ENCODE measurements around the gene CATSPER4.

Gene CATSPER4

GRCh38 chr1:26190373-26190987, at the start of gene CATSPER4:
Gene CATSPER4 (plus strand): TSS chr1:26190602. CDS start chr1:26190628, 26 bp downstream.
- DNase-seq (ENCODE audit: low spot score), result no peak

- DNase-seq (ENCODE audit: low spot score), result no peak
Observed at GRCh38 chr1:26142159-26142558, 48.2 kb upstream of the CATSPER4 start.

- peak; percentile 72 for DNase-seq (ENCODE audit: low spot score)
Observed at GRCh38 chr1:26145041-26145959, 45.1 kb upstream of the CATSPER4 start.

- DNase-seq (ENCODE audit: low spot score), result no peak
Observed at GRCh38 chr1:26145960-26146294, 44.5 kb upstream of the CATSPER4 start.

GRCh38 chr1:26148887-26149286, 41.5 kb upstream of the CATSPER4 start:
- DNase-seq (ENCODE audit: low spot score), result no peak

- DNase-seq (ENCODE audit: low spot score), result no peak
Observed at GRCh38 chr1:26153966-26154532, 36.4 kb upstream of the CATSPER4 start.

- no peak for DNase-seq (ENCODE audit: low spot score)
Observed at GRCh38 chr1:26154750-26155149, 35.7 kb upstream of the CATSPER4 start.

GRCh38 chr1:26155370-26156284, 34.8 kb upstream of the CATSPER4 start:
- DNase-seq (ENCODE audit: low spot score), result no peak

GRCh38 chr1:26156285-26157038, 33.9 kb upstream of the CATSPER4 start:
- DNase-seq (ENCODE audit: low spot score), result peak; percentile 10

GRCh38 chr1:26158271-26158907, 32.0 kb upstream of the CATSPER4 start:
- DNase-seq (ENCODE audit: low spot score), result no peak

GRCh38 chr1:26158908-26159742, 31.3 kb upstream of the CATSPER4 start, which contains the start of gene FAM110D:
Gene FAM110D (plus strand): TSS chr1:26159079. CDS start chr1:26161292, 2,213 bp downstream.
- DNase-seq (ENCODE audit: low spot score), result no peak

- DNase-seq (ENCODE audit: low spot score), result no peak
Observed at GRCh38 chr1:26159743-26160039, 30.7 kb upstream of the CATSPER4 start.

- DNase-seq (ENCODE audit: low spot score), result peak; percentile 9
Observed at GRCh38 chr1:26160527-26161414, 29.6 kb upstream of the CATSPER4 start.

- peak; percentile 75 for DNase-seq (ENCODE audit: low spot score)
Observed at GRCh38 chr1:26161415-26162219, 28.8 kb upstream of the CATSPER4 start.

GRCh38 chr1:26162220-26162709, 28.1 kb upstream of the CATSPER4 start:
- no peak for DNase-seq (ENCODE audit: low spot score)

GRCh38 chr1:26163684-26164035, 26.7 kb upstream of the CATSPER4 start:
- no peak for DNase-seq (ENCODE audit: low spot score)

- peak; percentile 76 for DNase-seq (ENCODE audit: low spot score)
Observed at GRCh38 chr1:26164036-26164860, 26.2 kb upstream of the CATSPER4 start.

Data from AG08396 (cell line).